Esophagus muscularis mucosa (tissue), 4 donors: ENCODE measurements around the gene SEMA5B. TPM values are rescaled to one million over a fixed set of nuclear protein-coding genes. Genes with fewer than 3 reads are reported as not detected.

Source experiments
- DNase-seq: peaks from one replicate; pipeline ENCODE4 v3.0.0-alpha.2; 2017; ENCODE audit errors: extremely low spot score
- H3K27ac ChIP-seq, 4 donors: fragments of 200-600 bp; sonication (generic); replicated peaks in 1 of 4; 1 replicate in 3 of 4; 2 replicates in 1 of 4; pipeline ENCODE4 v1.5.1; 2016 to 2019; ENCODE audit warnings: mild to moderate bottlenecking in 1 of 4
- H3K27me3 ChIP-seq, 4 donors: fragments of 200-600 bp; sonication (generic); one replicate each; pipeline versions ENCODE4 v1.5.1 to v1.6.0; 2016 to 2019
- H3K36me3 ChIP-seq, 4 donors: fragments of 200-600 bp; sonication (generic); one replicate each; pipeline ENCODE4 v1.5.1; 2016 to 2019
- H3K4me1 ChIP-seq, 4 donors: fragments of 200-600 bp; sonication (generic); one replicate each; pipeline ENCODE4 v1.5.1; 2016 to 2019
- H3K4me3 ChIP-seq, 4 donors: fragments of 200-600 bp; sonication (generic); 1 replicate in 2 of 4; 2 replicates in 2 of 4; pipeline ENCODE4 v1.5.1; 2016 to 2019; ENCODE audit warnings: mild to moderate bottlenecking in 4 of 4, moderate library complexity in 1 of 4
- H3K9me3 ChIP-seq, 4 donors: fragments of 200-600 bp; sonication (generic); 1 replicate in 3 of 4; 2 replicates in 1 of 4; pipeline ENCODE4 v1.5.1; 2016 to 2019
- CTCF ChIP-seq, 3 experiments: fragments of 200-600 bp in 2 of 3; fragments of 450-650 bp in 1 of 3; sonication (generic) in 2 of 3; IDR thresholded peaks; one replicate each; pipeline ENCODE4 v1.5.1; 2017 to 2019; ENCODE audit warnings: antibody characterized with exemption in 3 of 3, mild to moderate bottlenecking in 2 of 3, moderate library complexity in 1 of 3
- EP300 ChIP-seq: sonication (generic); formaldehyde crosslinking; IDR thresholded peaks from one replicate; pipeline ENCODE4 v1.6.1; 2017; ENCODE audit warnings: antibody characterized with exemption
- POLR2A ChIP-seq: fragments of 450-650 bp; IDR thresholded peaks from one replicate; pipeline ENCODE4 v1.6.1; 2017; ENCODE audit warnings: antibody characterized with exemption, moderate library complexity, mild to moderate bottlenecking, low read depth
- POLR2AphosphoS5 ChIP-seq, 2 donors: sonication (generic); formaldehyde crosslinking; IDR thresholded peaks; one replicate each; pipeline ENCODE4 v1.6.1; 2017; ENCODE audit warnings: antibody characterized with exemption in 2 of 2
- WGBS: methylation state at CpG from one replicate; pipeline ENCODE4 v1.1.5; 2018; 5-methylcytosine and 5-hydroxymethylcytosine counted together
- intact Hi-C: fragments of 100-400 bp; cut with DNase I; formaldehyde crosslinking; loops from one replicate; pipeline ENCODE4 v1.15.1; 2023
- total RNA-seq, 4 donors: library from RNA; depleted of rRNA; stranded (reverse); fragments of >200 nt; gene quantifications; one replicate each; pipeline versions ENCODE4 v1.1.0 to v1.2.1, GENCODE V29; 2016

The SEMA5B gene
- total RNA-seq, 4 donors from 2014 or later: under 0.01 to 1.6 (median 0.34) TPM

- intact Hi-C loops: no loop called here
- Histone ChIP-seq H3K4me1 (peaks cover 10 to 20% (median 18%) of the 10 kb centered on the region in 4 donors), H3K27ac (no peak overlapping the region), H3K9me3 (no peaks in the 10 kb centered on the region), H3K27me3 (peaks cover 0 to 60% (median 0%) of the 10 kb centered on the region in 4 donors), H3K4me3 (no peak overlapping the region), H3K36me3 (no peaks in the 10 kb centered on the region)
- WGBS: 64% methylated on average over 3 of the region's 3 CpGs
- no peak for DNase-seq
- TF ChIP-seq CTCF (IDR thresholded peaks at IDR 0.05) (no peak), POLR2A (no peak), EP300 (no peak), POLR2AphosphoS5 (IDR thresholded peaks at IDR 0.05) (no peak)
Measured at GRCh38 chr3:122987736-122988319, 39.7 kb downstream of the SEMA5B start.

GRCh38 chr3:122987231-122987630, 40.3 kb downstream of the SEMA5B start:
- 100% methylated on average over 1 of the region's 2 CpGs for WGBS
- peaks cover 0 to 54% (median 0%) of the 10 kb centered on the region in 4 donors for H3K27me3 ChIP-seq
- H3K36me3 ChIP-seq: no peaks in the 10 kb centered on the region
- intact Hi-C loops: no loop called here
- H3K4me1 ChIP-seq: peaks cover 15 to 22% (median 21%) of the 10 kb centered on the region in 4 donors
- no peak overlapping the region for H3K4me3 ChIP-seq
- no peaks in the 10 kb centered on the region for H3K9me3 ChIP-seq
- no peak overlapping the region for H3K27ac ChIP-seq
- DNase-seq: no peak
- no peak for TF ChIP-seq CTCF (IDR thresholded peaks at IDR 0.05)
- TF ChIP-seq POLR2A: no peak
- TF ChIP-seq EP300: no peak
- TF ChIP-seq POLR2AphosphoS5 (IDR thresholded peaks at IDR 0.05): no peak

GRCh38 chr3:122986693-122987179, 40.8 kb downstream of the SEMA5B start:
- H3K27me3 ChIP-seq: peaks cover 0 to 50% (median 0%) of the 10 kb centered on the region in 4 donors
- no peaks in the 10 kb centered on the region for H3K36me3 ChIP-seq
- no peaks in the 10 kb centered on the region for H3K9me3 ChIP-seq
- WGBS: 64% methylated on average over 6 of the region's 6 CpGs
- H3K4me3 ChIP-seq: no peak overlapping the region
- no peak overlapping the region for H3K27ac ChIP-seq
- no peak for DNase-seq
- intact Hi-C loops: no loop called here
- TF ChIP-seq EP300 (no peak), POLR2AphosphoS5 (IDR thresholded peaks at IDR 0.05) (no peak), CTCF (IDR thresholded peaks at IDR 0.05) (no peak), POLR2A (no peak)
- peaks cover 15 to 26% (median 23%) of the 10 kb centered on the region in 4 donors for H3K4me1 ChIP-seq

- no peak overlapping the region for H3K4me3 ChIP-seq
- no peaks in the 10 kb centered on the region for H3K9me3 ChIP-seq
- peaks cover 0 to 41% (median 0%) of the 10 kb centered on the region in 4 donors for H3K27me3 ChIP-seq
- TF ChIP-seq CTCF (IDR thresholded peaks at IDR 0.05) (no peak), POLR2A (no peak), EP300 (no peak), POLR2AphosphoS5 (IDR thresholded peaks at IDR 0.05) (no peak)
- no peak for DNase-seq
- no peaks in the 10 kb centered on the region for H3K36me3 ChIP-seq
- H3K27ac ChIP-seq: no peak overlapping the region
- H3K4me1 ChIP-seq: peaks cover 15 to 26% (median 23%) of the 10 kb centered on the region in 4 donors
- intact Hi-C loops: no loop called here
- 95% methylated on average over 4 of the region's 4 CpGs for WGBS
Measured at GRCh38 chr3:122985539-122985938, 42.0 kb downstream of the SEMA5B start.

GRCh38 chr3:122984650-122985049, 42.9 kb downstream of the SEMA5B start:
- no peak overlapping the region for H3K4me3 ChIP-seq
- WGBS: 87% methylated on average over 3 of the region's 3 CpGs
- intact Hi-C loops: no loop called here
- H3K27me3 ChIP-seq: peaks cover 0 to 32% (median 0%) of the 10 kb centered on the region in 4 donors
- no peaks in the 10 kb centered on the region for H3K9me3 ChIP-seq
- TF ChIP-seq CTCF (IDR thresholded peaks at IDR 0.05): no peak
- no peak for TF ChIP-seq POLR2A
- no peak for TF ChIP-seq EP300
- no peak for TF ChIP-seq POLR2AphosphoS5 (IDR thresholded peaks at IDR 0.05)
- no peaks in the 10 kb centered on the region for H3K36me3 ChIP-seq
- DNase-seq: no peak
- no peak overlapping the region for H3K27ac ChIP-seq
- H3K4me1 ChIP-seq: peaks cover 15 to 26% (median 23%) of the 10 kb centered on the region in 4 donors
